Measurements from ENCODE around the gene UGT1A5. TPM values are rescaled to one million over a fixed set of nuclear protein-coding genes. Genes with fewer than 3 reads are reported as not detected.

Gene UGT1A5
- total and polyA plus RNA-seq, 10 of the 15 experiments (the other 5 are each of a cell fraction or from before 2014, with no cell fraction given) = not detected

- no peak overlapping the region for H2AFZ ChIP-seq (ENCODE audit: control insufficient read depth, low read depth, low read length)
- ChIA-PET SMC1A (ENCODE audit: uncharacterized antibody, unreplicated experiment) (no interaction called here), RAD21 (ENCODE audit: unreplicated experiment) (no interaction called here), CTCF (no interaction called here), POLR2A (no interaction called here)
- intact Hi-C loops (cut with micrococcal nuclease; ENCODE audit: unreplicated experiment) = no loop called here
- H3K4me3 ChIP-seq = no peak overlapping the region
- TF ChIP-seq RAD51 (IDR thresholded peaks at IDR 0.05) (no peak), LARP7 (IDR thresholded peaks at IDR 0.05) (no peak)
- H4K20me1 ChIP-seq (ENCODE audit: control insufficient read depth, insufficient read depth) = no peaks in the 10 kb centered on the region
- DNase-seq (ENCODE audit: low read depth, low spot score) (no peak), ATAC-seq (no peak), FAIRE-seq (no peak)
- H3K4me1 ChIP-seq (ENCODE audit: control insufficient read depth, insufficient read depth, low read length) = no peaks in the 10 kb centered on the region
- WGBS (ENCODE audit: insufficient coverage, insufficient replicate concordance, low lambda C conversion rate, missing lambda C conversion rate) = 24% methylated on average over 5 of the region's 5 CpGs
- H3K9ac ChIP-seq (ENCODE audit: control insufficient read depth, insufficient read depth, low read length) = no peak overlapping the region
- H3K9me3 ChIP-seq (replicated peaks; ENCODE audit: control insufficient read depth, insufficient read depth, low read length) = no peaks in the 10 kb centered on the region; the same call in 2 of the 3 replicates
- in situ Hi-C loops (cut with MboI) = no loop called here
- no peaks in the 10 kb centered on the region for H3K79me2 ChIP-seq (ENCODE audit: control insufficient read depth, insufficient read depth, low read length)
- H3K27ac ChIP-seq (ENCODE audit: control insufficient read depth, insufficient read depth) = no peak overlapping the region
- H3K27me3 ChIP-seq (replicated peaks in 1 of 2; ENCODE audit: control insufficient read depth in 2 of 2, insufficient read depth in 2 of 2, low read length in 1 of 2) = no peaks in the 10 kb centered on the region
- no peaks in the 10 kb centered on the region for H3K36me3 ChIP-seq (ENCODE audit: control insufficient read depth in 2 of 2, insufficient read depth in 2 of 2, low read length in 1 of 2)
- BruUV-seq (replicated peaks) = no TSS peak
- no peak overlapping the region for H3K4me2 ChIP-seq (ENCODE audit: control insufficient read depth, insufficient read depth)
Measured at GRCh38 chr2:233772583-233772982, 59.9 kb downstream of the UGT1A5 start.

- CTCF ChIA-PET = no interaction called here
Measured at GRCh38 chr2:233773854-233774253, 61.1 kb downstream of the UGT1A5 start.

More at GRCh38 chr2:233773854-233774253, 61.1 kb downstream of the UGT1A5 start:
- FAIRE-seq = no peak
- ChIA-PET RAD21 (ENCODE audit: unreplicated experiment) (no interaction called here), POLR2A (no interaction called here), SMC1A (ENCODE audit: uncharacterized antibody, unreplicated experiment) (no interaction called here)
- no peak overlapping the region for H3K4me2 ChIP-seq (ENCODE audit: control insufficient read depth, insufficient read depth)
- H3K4me1 ChIP-seq (ENCODE audit: control insufficient read depth, insufficient read depth, low read length) = no peaks in the 10 kb centered on the region
- no peak overlapping the region for H2AFZ ChIP-seq (ENCODE audit: control insufficient read depth, low read depth, low read length)
- H3K36me3 ChIP-seq (ENCODE audit: control insufficient read depth in 2 of 2, insufficient read depth in 2 of 2, low read length in 1 of 2) = no peaks in the 10 kb centered on the region
- H3K27ac ChIP-seq (ENCODE audit: control insufficient read depth, insufficient read depth) = no peak overlapping the region
- no peaks in the 10 kb centered on the region for H4K20me1 ChIP-seq (ENCODE audit: control insufficient read depth, insufficient read depth)
- BruUV-seq (replicated peaks) = no TSS peak
- ATAC-seq = no peak
- intact Hi-C loops (cut with micrococcal nuclease; ENCODE audit: unreplicated experiment) = no loop called here
- DNase-seq (ENCODE audit: low read depth, low spot score) = no peak
- no peaks in the 10 kb centered on the region for H3K79me2 ChIP-seq (ENCODE audit: control insufficient read depth, insufficient read depth, low read length)
- in situ Hi-C loops (cut with MboI) = no loop called here
- H3K9ac ChIP-seq (ENCODE audit: control insufficient read depth, insufficient read depth, low read length) = no peak overlapping the region
- H3K4me3 ChIP-seq = no peak overlapping the region
- WGBS (ENCODE audit: insufficient coverage, insufficient replicate concordance, low lambda C conversion rate, missing lambda C conversion rate) = 48% methylated on average over 5 of the region's 5 CpGs
- H3K27me3 ChIP-seq (replicated peaks in 1 of 2; ENCODE audit: control insufficient read depth in 2 of 2, insufficient read depth in 2 of 2, low read length in 1 of 2) = no peaks in the 10 kb centered on the region
- no peaks in the 10 kb centered on the region; the same call in 2 of the 3 replicates for H3K9me3 ChIP-seq (replicated peaks; ENCODE audit: control insufficient read depth, insufficient read depth, low read length)
- TF ChIP-seq TARDBP (IDR thresholded peaks at IDR 0.05; ENCODE audit: borderline replicate concordance) = no peak
- TF ChIP-seq ZSCAN29 (IDR thresholded peaks at IDR 0.05) = no peak
- no peak for TF ChIP-seq NR2F1 (conservative IDR thresholded peaks at IDR 0.05)
- TF ChIP-seq KLF5 (IDR thresholded peaks at IDR 0.05; ENCODE audit: partially characterized antibody) = no peak
- TF ChIP-seq ZNF384 (IDR thresholded peaks at IDR 0.05; ENCODE audit: borderline replicate concordance, low read depth, low read length) = no peak

Measured in GM12878 (cell line).